H9 (cell line): Measurements from ENCODE around the gene MTCH1. TPM values are rescaled to one million over a fixed set of nuclear protein-coding genes. Genes with fewer than 3 reads are reported as not detected.

ENCODE experiments used
- DNase-seq: peaks from one replicate; pipeline ENCODE4 v3.0.0-alpha.2; 2017
- H2AFZ ChIP-seq: one replicate; pipeline ENCODE4 v1.6.1; 2013; ENCODE audit warnings: mild to moderate bottlenecking, low read length, control low read depth, moderate library complexity
- H2AK5ac ChIP-seq: 2 replicates; pipeline ENCODE4 v1.6.1; 2013; ENCODE audit warnings: low read length, control low read depth, mixed read lengths; ENCODE audit not compliant: insufficient read length
- H2BK120ac ChIP-seq: one replicate; pipeline ENCODE4 v1.6.1; 2013; ENCODE audit warnings: low read depth, mild to moderate bottlenecking, low read length, control low read depth, inconsistent platforms; ENCODE audit not compliant: poor library complexity, severe bottlenecking
- H2BK12ac ChIP-seq: 2 replicates; pipeline ENCODE4 v1.6.1; 2013; ENCODE audit warnings: low read length, control low read depth, mixed read lengths, low read depth; ENCODE audit not compliant: insufficient read length
- H2BK15ac ChIP-seq: 2 replicates; pipeline ENCODE4 v1.6.1; 2013; ENCODE audit warnings: low read depth, low read length, control low read depth
- H2BK20ac ChIP-seq: one replicate; pipeline ENCODE4 v1.6.1; 2013; ENCODE audit warnings: low read depth, mild to moderate bottlenecking, low read length, control low read depth, inconsistent platforms; ENCODE audit not compliant: poor library complexity, severe bottlenecking
- H2BK5ac ChIP-seq: 2 replicates; pipeline ENCODE4 v1.6.1; 2013; ENCODE audit warnings: low read length, control low read depth, mixed read lengths; ENCODE audit not compliant: insufficient read length
- H3K14ac ChIP-seq: 2 replicates; pipeline ENCODE4 v1.6.1; 2013; ENCODE audit warnings: low read length, control low read depth; ENCODE audit not compliant: insufficient read depth
- H3K18ac ChIP-seq: 2 replicates; pipeline ENCODE4 v1.6.1; 2013; ENCODE audit warnings: low read depth, mild to moderate bottlenecking, mixed read lengths, low read length, control low read depth; ENCODE audit not compliant: insufficient read length
- H3K23ac ChIP-seq: 2 replicates; pipeline ENCODE4 v1.6.1; 2013; ENCODE audit warnings: low read length, control low read depth, mixed read lengths, low read depth; ENCODE audit not compliant: insufficient read length
- H3K23me2 ChIP-seq: 2 replicates; pipeline ENCODE4 v1.6.1; 2013; ENCODE audit warnings: low read depth, mild to moderate bottlenecking, mixed read lengths, low read length, control low read depth; ENCODE audit not compliant: insufficient read length, poor library complexity, severe bottlenecking
- H3K27ac ChIP-seq: 2 replicates; pipeline ENCODE4 v1.5.1; 2013; ENCODE audit warnings: low read length, control low read depth, mixed read lengths, low read depth; ENCODE audit not compliant: insufficient read length
- H3K27me3 ChIP-seq: 2 replicates; pipeline ENCODE4 v1.6.1; 2013; ENCODE audit warnings: low read length, control low read depth, inconsistent platforms; ENCODE audit not compliant: insufficient read depth
- H3K4ac ChIP-seq: 2 replicates; pipeline ENCODE4 v1.6.1; 2013; ENCODE audit warnings: low read depth, mild to moderate bottlenecking, control low read depth, inconsistent platforms, low read length, moderate library complexity
- H3K4me1 ChIP-seq: 2 replicates; pipeline ENCODE4 v1.6.1; 2013; ENCODE audit warnings: low read length, control low read depth, inconsistent platforms; ENCODE audit not compliant: insufficient read depth
- H3K4me2 ChIP-seq: 2 replicates; pipeline ENCODE4 v1.6.1; 2013; ENCODE audit warnings: low read length, control low read depth, mixed read lengths; ENCODE audit not compliant: insufficient read length, insufficient read depth
- H3K56ac ChIP-seq: 2 replicates; pipeline ENCODE4 v1.6.1; 2013; ENCODE audit warnings: low read depth, mild to moderate bottlenecking, mixed read lengths, low read length, control low read depth; ENCODE audit not compliant: insufficient read length
- H3K79me1 ChIP-seq: 2 replicates; pipeline ENCODE4 v1.6.1; 2013; ENCODE audit warnings: low read depth, mild to moderate bottlenecking, moderate library complexity, low read length, control low read depth, inconsistent platforms; ENCODE audit not compliant: insufficient read depth, poor library complexity, severe bottlenecking
- H3K79me2 ChIP-seq: 2 replicates; pipeline ENCODE4 v1.6.1; 2013; ENCODE audit warnings: low read length, control low read depth, inconsistent platforms; ENCODE audit not compliant: insufficient read depth
- H3K9ac ChIP-seq: 2 replicates; pipeline ENCODE4 v1.6.1; 2013; ENCODE audit warnings: low read length, control low read depth, mixed read lengths; ENCODE audit not compliant: insufficient read length; ENCODE audit errors: extremely low read depth
- H3K9me3 ChIP-seq: one replicate; pipeline ENCODE4 v1.6.1; 2013; ENCODE audit warnings: low read depth, low read length, inconsistent platforms; ENCODE audit not compliant: control insufficient read depth
- H3T11ph ChIP-seq: one replicate; pipeline ENCODE4 v1.6.1; 2013; ENCODE audit warnings: mild to moderate bottlenecking, low read length, control low read depth, inconsistent platforms
- H4K20me1 ChIP-seq: one replicate; pipeline ENCODE4 v1.6.1; 2013; ENCODE audit not compliant: control insufficient read depth, insufficient read length, insufficient read depth
- H4K5ac ChIP-seq: 2 replicates; pipeline ENCODE4 v1.6.1; 2013; ENCODE audit warnings: low read depth, mild to moderate bottlenecking, mixed read lengths, low read length, control low read depth; ENCODE audit not compliant: insufficient read length
- H4K8ac ChIP-seq: replicated peaks from 2 replicates; pipeline ENCODE4 v1.6.1; 2013; ENCODE audit warnings: low read length, control low read depth, mixed read lengths, low read depth; ENCODE audit not compliant: insufficient read length
- H4K91ac ChIP-seq: 2 replicates; pipeline ENCODE4 v1.6.1; 2013; ENCODE audit warnings: low read depth, mild to moderate bottlenecking, moderate library complexity, mixed read lengths, low read length, control low read depth; ENCODE audit not compliant: insufficient read length
- H3K27ac Mint-ChIP-seq, 3 experiments: 2 replicates in 2 of 3; 3 replicates in 1 of 3; pipeline ENCODE4 v1.8.0; 2020 to 2021; ENCODE audit warnings: mixed read lengths in 3 of 3, mild to moderate bottlenecking in 1 of 3, moderate library complexity in 1 of 3
- H3K27me3 Mint-ChIP-seq: 2 replicates; pipeline ENCODE4 v1.8.0; 2021; ENCODE audit warnings: low read depth, mild to moderate bottlenecking, moderate library complexity, mixed read lengths
- H3K36me3 Mint-ChIP-seq, 3 experiments: 2 replicates in 2 of 3; 3 replicates in 1 of 3; pipeline ENCODE4 v1.8.0; 2020 to 2021; ENCODE audit warnings: low read depth in 3 of 3, mixed read lengths in 3 of 3; ENCODE audit not compliant: insufficient read depth in 1 of 3
- H3K4me1 Mint-ChIP-seq, 2 experiments: 2 replicates each; pipeline ENCODE4 v1.8.0; 2020; ENCODE audit warnings: mixed read lengths in 2 of 2
- H3K4me3 Mint-ChIP-seq, 2 experiments: 2 replicates in 1 of 2; 3 replicates in 1 of 2; pipeline ENCODE4 v1.8.0; 2020 to 2021; ENCODE audit warnings: mild to moderate bottlenecking in 2 of 2, mixed read lengths in 2 of 2, moderate library complexity in 1 of 2
- H3K9me3 Mint-ChIP-seq, 2 experiments: 2 replicates in 1 of 2; 3 replicates in 1 of 2; pipeline ENCODE4 v1.8.0; 2020; ENCODE audit warnings: mild to moderate bottlenecking in 2 of 2, mixed read lengths in 2 of 2, moderate library complexity in 1 of 2
- CTCF ChIP-seq: fragments of 200-600 bp; sonication (generic); conservative IDR thresholded peaks from 3 replicates; pipeline ENCODE4 v1.8.0; 2021; ENCODE audit warnings: antibody characterized with exemption, mild to moderate bottlenecking
- WGBS: extraction: QIAGEN DNeasy Blood & Tissue Kit; methylation state at CpG from one replicate; pipeline ENCODE4 v1.1.7; 2013; ENCODE audit warnings: missing lambda C conversion rate, low lambda C conversion rate, mixed read lengths; ENCODE audit not compliant: insufficient read length; ENCODE audit errors: extremely low coverage; 5-methylcytosine and 5-hydroxymethylcytosine counted together
- total RNA-seq: library from RNA; stranded (reverse); gene quantifications from 2 replicates; pipeline ENCODE4 v1.2.1, GENCODE V29; 2021

MTCH1 gene
- total RNA-seq, 1 experiment from 2014 or later, result 200 TPM

- Histone ChIP-seq H4K91ac (no peak overlapping the region), H3K4ac (no peak overlapping the region), H2BK120ac (no peak overlapping the region), H2BK12ac (no peak overlapping the region), H2AK5ac (no peak overlapping the region), H3K14ac (no peak overlapping the region), H3K4me1 (no peaks in the 10 kb centered on the region), H3K4me2 (no peak overlapping the region), H4K8ac (no peak overlapping the region), H3K9ac (no peak overlapping the region), H3K9me3 (no peaks in the 10 kb centered on the region), H3K56ac (no peak overlapping the region), H3K23ac (no peak overlapping the region), H3K27me3 (no peaks in the 10 kb centered on the region), H3K18ac (no peak overlapping the region), H4K20me1 (no peaks in the 10 kb centered on the region), H2BK15ac (no peak overlapping the region), H3K23me2 (no peaks in the 10 kb centered on the region), H2BK5ac (no peak overlapping the region), H3K79me2 (no peaks in the 10 kb centered on the region), H3K27ac (no peak overlapping the region), H4K5ac (no peak overlapping the region), H3K79me1 (no peaks in the 10 kb centered on the region), H2AFZ (no peak overlapping the region), H2BK20ac (no peak overlapping the region), H3T11ph (no peak overlapping the region)
- Mint-ChIP-seq H3K4me3 (no peak overlapping the region), H3K9me3 (no peaks in the 10 kb centered on the region), H3K36me3 (peaks cover 44 to 85% (median 75%) of the 10 kb centered on the region in 3 experiments), H3K27me3 (no peaks in the 10 kb centered on the region), H3K4me1 (no peaks in the 10 kb centered on the region), H3K27ac (no peak overlapping the region)
- no peak for TF ChIP-seq CTCF
- WGBS, result no CpG with 5 or more reads among the region's 17 CpGs
- no peak for DNase-seq
Measured at GRCh38 chr6:36969988-36970891, 15.8 kb downstream of the MTCH1 start.
